Bronchial epithelial cell (primary cell): ENCODE measurements around the gene DLG1. TPM values are rescaled to one million over a fixed set of nuclear protein-coding genes. Genes with fewer than 3 reads are reported as not detected.
A peak's percentile ranks its signal among the peaks of the same experiment; 100 is the strongest.
"Not testable (repeated sequence)": the region's sequence is repeated elsewhere in the genome, so short reads cannot be mapped to it uniquely, and the experiment has no call there.

ENCODE experiments used
- DNase-seq: peaks from one replicate; pipeline ENCODE4 v3.0.0-alpha.2; 2010; ENCODE audit warnings: low read depth
- FAIRE-seq: peaks from 2 replicates; lab custom pipeline; 2011; peaks lifted over from hg19 to GRCh38; lab: Jason Lieb, UNC
- H3K27me3 ChIP-seq: 2 replicates; pipeline ENCODE4 v1.5.1; 2011; ENCODE audit warnings: low read length; ENCODE audit not compliant: control insufficient read depth, insufficient read depth
- H3K36me3 ChIP-seq: 2 replicates; pipeline ENCODE4 v1.5.1; 2011; ENCODE audit warnings: low read length; ENCODE audit not compliant: control insufficient read depth, insufficient read depth
- H3K4me3 ChIP-seq: 2 replicates; pipeline ENCODE4 v1.5.1; 2011; ENCODE audit warnings: mild to moderate bottlenecking, low read depth, low read length, control low read depth
- CTCF ChIP-seq: IDR thresholded peaks from 2 replicates; pipeline ENCODE4 v1.5.1; 2011; ENCODE audit warnings: mild to moderate bottlenecking, moderate library complexity, low read length, control low read depth, inconsistent platforms; ENCODE audit not compliant: insufficient read depth, severe bottlenecking
- total RNA-seq: library from RNA; depleted of rRNA; stranded (reverse); fragments of >200 nt; gene quantifications from 2 replicates; pipeline ENCODE4 v1.2.1, GENCODE V29; 2014

The DLG1 gene
- total RNA-seq, 1 donor from 2014 or later, result 66.6 TPM

GRCh38 chr3:197205675-197206074, 92.7 kb downstream of the DLG1 start:
- H3K4me3 ChIP-seq, result no peak overlapping the region
- no peaks in the 10 kb centered on the region for H3K27me3 ChIP-seq
- no peak for DNase-seq
- no peaks in the 10 kb centered on the region for H3K36me3 ChIP-seq
- no peak for FAIRE-seq
- TF ChIP-seq CTCF, result no peak

GRCh38 chr3:197205265-197205664, 93.1 kb downstream of the DLG1 start:
- Histone ChIP-seq H3K36me3 (no peaks in the 10 kb centered on the region), H3K4me3 (no peak overlapping the region), H3K27me3 (no peaks in the 10 kb centered on the region)
- no peak for FAIRE-seq
- TF ChIP-seq CTCF, result no peak
- no peak for DNase-seq

GRCh38 chr3:197204736-197205135, 93.7 kb downstream of the DLG1 start:
- no peaks in the 10 kb centered on the region for H3K27me3 ChIP-seq
- no peak overlapping the region for H3K4me3 ChIP-seq
- H3K36me3 ChIP-seq, result no peaks in the 10 kb centered on the region
- no peak for DNase-seq
- no peak for FAIRE-seq
- TF ChIP-seq CTCF, result no peak

GRCh38 chr3:197203714-197204146, 94.7 kb downstream of the DLG1 start:
- no peak for TF ChIP-seq CTCF
- DNase-seq, result no peak
- H3K4me3 ChIP-seq, result no peak overlapping the region
- no peaks in the 10 kb centered on the region for H3K27me3 ChIP-seq
- H3K36me3 ChIP-seq, result no peaks in the 10 kb centered on the region
- no peak for FAIRE-seq

- TF ChIP-seq CTCF, result no peak
- H3K27me3 ChIP-seq, result no peaks in the 10 kb centered on the region
- H3K4me3 ChIP-seq, result no peak overlapping the region
- no peaks in the 10 kb centered on the region for H3K36me3 ChIP-seq
- DNase-seq, result peak; percentile 25
- no peak for FAIRE-seq
These were observed 95.7 kb downstream of the DLG1 start for GRCh38 chr3:197202694-197203093.

GRCh38 chr3:197201791-197202452, 96.5 kb downstream of the DLG1 start:
- FAIRE-seq (no peak), DNase-seq (peak; percentile 57)
- no peaks in the 10 kb centered on the region for H3K27me3 ChIP-seq
- H3K4me3 ChIP-seq, result no peak overlapping the region
- no peaks in the 10 kb centered on the region for H3K36me3 ChIP-seq
- no peak for TF ChIP-seq CTCF

GRCh38 chr3:197200856-197201255, 97.6 kb downstream of the DLG1 start:
- not testable (repeated sequence) for H3K36me3 ChIP-seq, FAIRE-seq, H3K27me3 ChIP-seq, H3K4me3 ChIP-seq, DNase-seq
